Measurements from ENCODE around the gene CHD2.
A peak's percentile ranks its signal among the peaks of the same experiment; 100 is the strongest.
"Not testable (repeated sequence)": the region's sequence is repeated elsewhere in the genome, so short reads cannot be mapped to it uniquely, and the experiment has no call there.

Gene CHD2

GRCh38 chr15:93024293-93024692 lies 124.2 kb downstream of the CHD2 start:
- DNase-seq, result no peak

- DNase-seq, result no peak
Observed at GRCh38 chr15:93024716-93025624, 124.8 kb downstream of the CHD2 start.

GRCh38 chr15:93025625-93025982 lies 125.5 kb downstream of the CHD2 start:
- no peak for DNase-seq

GRCh38 chr15:93026380-93026817 lies 126.3 kb downstream of the CHD2 start:
- DNase-seq, result no peak

- no peak for DNase-seq
Observed at GRCh38 chr15:93027413-93027812, 127.3 kb downstream of the CHD2 start.

GRCh38 chr15:93028111-93028631 lies 128.0 kb downstream of the CHD2 start:
- no peak for DNase-seq

GRCh38 chr15:93028632-93029213 lies 128.6 kb downstream of the CHD2 start:
- peak; percentile 38 for DNase-seq

- no peak for DNase-seq
Observed at GRCh38 chr15:93029214-93029835, 129.2 kb downstream of the CHD2 start.

- DNase-seq, result no peak
Observed at GRCh38 chr15:93029836-93030429, 129.8 kb downstream of the CHD2 start.

GRCh38 chr15:93030430-93031102 lies 130.4 kb downstream of the CHD2 start:
- DNase-seq, result peak; percentile 36

- DNase-seq, result no peak
Observed at GRCh38 chr15:93031103-93031464, 131.0 kb downstream of the CHD2 start.

- not testable (repeated sequence) for DNase-seq
Observed at GRCh38 chr15:93031557-93032384, 131.6 kb downstream of the CHD2 start.

- not testable (repeated sequence) for DNase-seq
Observed at GRCh38 chr15:93032515-93033206, 132.5 kb downstream of the CHD2 start.

GRCh38 chr15:93033434-93034045 lies 133.4 kb downstream of the CHD2 start:
- DNase-seq, result no peak

- DNase-seq, result no peak
Observed at GRCh38 chr15:93034512-93034911, 134.4 kb downstream of the CHD2 start.

GRCh38 chr15:93035092-93035915 lies 135.2 kb downstream of the CHD2 start:
- no peak for DNase-seq

GRCh38 chr15:93035953-93036810 lies 136.1 kb downstream of the CHD2 start:
- DNase-seq, result no peak

- DNase-seq, result no peak
Observed at GRCh38 chr15:93036951-93037819, 137.1 kb downstream of the CHD2 start.
